Measurements from ENCODE around the gene MORC2. TPM values are rescaled to one million over a fixed set of nuclear protein-coding genes. Genes with fewer than 3 reads are reported as not detected.

Gene MORC2
- total and polyA plus RNA-seq, 2 of the 13 experiments (the other 11 are each of a cell fraction or from before 2014, with no cell fraction given): 11.9 to 18.3 TPM

- no peak overlapping the region for H3K4me3 ChIP-seq (replicated peaks in 1 of 3; ENCODE audit: insufficient read depth in 1 of 3, low read depth in 2 of 3, low read length in 3 of 3)
- intact Hi-C loops (cut with micrococcal nuclease; ENCODE audit: unreplicated experiment): no loop called here
- H3K4me2 ChIP-seq (ENCODE audit: low read depth, low read length): no peak overlapping the region
- H3K27me3 ChIP-seq (ENCODE audit: control insufficient read depth in 1 of 2, insufficient read depth in 2 of 2, low read length in 2 of 2): no peaks in the 10 kb centered on the region
- ChIA-PET POLR2A (no interaction called here), CTCF (ENCODE audit: low intra/inter-chr PET ratio, low total read pairs) (no interaction called here)
- no peaks in the 10 kb centered on the region for H3K9me3 ChIP-seq (ENCODE audit: low read length)
- H2AFZ ChIP-seq (ENCODE audit: low read length): no peak overlapping the region
- no peaks in the 10 kb centered on the region; the same call in 1 of the 2 replicates for H4K20me1 ChIP-seq (ENCODE audit: insufficient read depth, low read length)
- in situ Hi-C loops (cut with HindIII; ENCODE audit: extremely low pct_ligation_motif_present, low pct_unique_long_range_greater_than_20kb): no loop called here
- ATAC-seq: no peak
- no peak for DNase-seq (ENCODE audit: low spot score)
- no peak overlapping the region for H3K27ac ChIP-seq (ENCODE audit: extremely low read length, insufficient read depth, low read length)
- peaks cover 44 to 84% of the 10 kb centered on the region in 2 experiments for H3K36me3 ChIP-seq (replicated peaks in 1 of 2; ENCODE audit: control insufficient read depth in 1 of 2, insufficient read depth in 2 of 2, low read length in 2 of 2)
- no TSS peak for BruUV-seq (replicated peaks)
- 100% methylated on average over 6 of the region's 6 CpGs for whole genome bisulfite sequencing (ENCODE audit: low lambda C conversion rate)
- H3K4me1 ChIP-seq (ENCODE audit: insufficient read depth, low read length): no peaks in the 10 kb centered on the region
- H3K9ac ChIP-seq (ENCODE audit: insufficient read depth, low read depth, low read length): no peak overlapping the region
- no peaks in the 10 kb centered on the region for H3K79me2 ChIP-seq (ENCODE audit: insufficient read depth, low read length)
- no peak for FAIRE-seq
- TF ChIP-seq GRHL1 (CRISPR knock-in tag; conservative IDR thresholded peaks at IDR 0.05) (no peak), ZNF446 (CRISPR knock-in tag; IDR thresholded peaks at IDR 0.05) (no peak), PAXIP1 (CRISPR knock-in tag; conservative IDR thresholded peaks at IDR 0.05) (no peak), FOXA1 (IDR thresholded peaks at IDR 0.05) (no peak), FOXA1 (CRISPR knock-in tag; IDR thresholded peaks at IDR 0.05) (no peak), FIP1L1 (IDR thresholded peaks at IDR 0.05; ENCODE audit: borderline replicate concordance, insufficient read depth, low read depth, low read length) (no peak), ZNF777 (CRISPR knock-in tag; IDR thresholded peaks at IDR 0.05) (no peak), TEAD2 (CRISPR knock-in tag; IDR thresholded peaks at IDR 0.05) (no peak), ZNF12 (CRISPR knock-in tag; IDR thresholded peaks at IDR 0.05) (no peak), FOXA3 (CRISPR knock-in tag; IDR thresholded peaks at IDR 0.05) (no peak)
- TF ChIP-seq, protein P1, sequence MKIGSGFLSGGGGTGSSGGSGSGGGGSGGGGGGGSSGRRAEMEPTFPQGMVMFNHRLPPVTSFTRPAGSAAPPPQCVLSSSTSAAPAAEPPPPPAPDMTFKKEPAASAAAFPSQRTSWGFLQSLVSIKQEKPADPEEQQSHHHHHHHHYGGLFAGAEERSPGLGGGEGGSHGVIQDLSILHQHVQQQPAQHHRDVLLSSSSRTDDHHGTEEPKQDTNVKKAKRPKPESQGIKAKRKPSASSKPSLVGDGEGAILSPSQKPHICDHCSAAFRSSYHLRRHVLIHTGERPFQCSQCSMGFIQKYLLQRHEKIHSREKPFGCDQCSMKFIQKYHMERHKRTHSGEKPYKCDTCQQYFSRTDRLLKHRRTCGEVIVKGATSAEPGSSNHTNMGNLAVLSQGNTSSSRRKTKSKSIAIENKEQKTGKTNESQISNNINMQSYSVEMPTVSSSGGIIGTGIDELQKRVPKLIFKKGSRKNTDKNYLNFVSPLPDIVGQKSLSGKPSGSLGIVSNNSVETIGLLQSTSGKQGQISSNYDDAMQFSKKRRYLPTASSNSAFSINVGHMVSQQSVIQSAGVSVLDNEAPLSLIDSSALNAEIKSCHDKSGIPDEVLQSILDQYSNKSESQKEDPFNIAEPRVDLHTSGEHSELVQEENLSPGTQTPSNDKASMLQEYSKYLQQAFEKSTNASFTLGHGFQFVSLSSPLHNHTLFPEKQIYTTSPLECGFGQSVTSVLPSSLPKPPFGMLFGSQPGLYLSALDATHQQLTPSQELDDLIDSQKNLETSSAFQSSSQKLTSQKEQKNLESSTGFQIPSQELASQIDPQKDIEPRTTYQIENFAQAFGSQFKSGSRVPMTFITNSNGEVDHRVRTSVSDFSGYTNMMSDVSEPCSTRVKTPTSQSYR (CRISPR knock-in tag; IDR thresholded peaks at IDR 0.05; ENCODE audit: borderline replicate concordance): no peak
- TF ChIP-seq, protein P2, sequence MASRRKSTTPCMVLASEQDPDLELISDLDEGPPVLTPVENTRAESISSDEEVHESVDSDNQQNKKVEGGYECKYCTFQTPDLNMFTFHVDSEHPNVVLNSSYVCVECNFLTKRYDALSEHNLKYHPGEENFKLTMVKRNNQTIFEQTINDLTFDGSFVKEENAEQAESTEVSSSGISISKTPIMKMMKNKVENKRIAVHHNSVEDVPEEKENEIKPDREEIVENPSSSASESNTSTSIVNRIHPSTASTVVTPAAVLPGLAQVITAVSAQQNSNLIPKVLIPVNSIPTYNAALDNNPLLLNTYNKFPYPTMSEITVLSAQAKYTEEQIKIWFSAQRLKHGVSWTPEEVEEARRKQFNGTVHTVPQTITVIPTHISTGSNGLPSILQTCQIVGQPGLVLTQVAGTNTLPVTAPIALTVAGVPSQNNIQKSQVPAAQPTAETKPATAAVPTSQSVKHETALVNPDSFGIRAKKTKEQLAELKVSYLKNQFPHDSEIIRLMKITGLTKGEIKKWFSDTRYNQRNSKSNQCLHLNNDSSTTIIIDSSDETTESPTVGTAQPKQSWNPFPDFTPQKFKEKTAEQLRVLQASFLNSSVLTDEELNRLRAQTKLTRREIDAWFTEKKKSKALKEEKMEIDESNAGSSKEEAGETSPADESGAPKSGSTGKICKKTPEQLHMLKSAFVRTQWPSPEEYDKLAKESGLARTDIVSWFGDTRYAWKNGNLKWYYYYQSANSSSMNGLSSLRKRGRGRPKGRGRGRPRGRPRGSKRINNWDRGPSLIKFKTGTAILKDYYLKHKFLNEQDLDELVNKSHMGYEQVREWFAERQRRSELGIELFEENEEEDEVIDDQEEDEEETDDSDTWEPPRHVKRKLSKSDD (CRISPR knock-in tag; IDR thresholded peaks at IDR 0.05; ENCODE audit: low read depth): no peak
- TF ChIP-seq, protein P3, sequence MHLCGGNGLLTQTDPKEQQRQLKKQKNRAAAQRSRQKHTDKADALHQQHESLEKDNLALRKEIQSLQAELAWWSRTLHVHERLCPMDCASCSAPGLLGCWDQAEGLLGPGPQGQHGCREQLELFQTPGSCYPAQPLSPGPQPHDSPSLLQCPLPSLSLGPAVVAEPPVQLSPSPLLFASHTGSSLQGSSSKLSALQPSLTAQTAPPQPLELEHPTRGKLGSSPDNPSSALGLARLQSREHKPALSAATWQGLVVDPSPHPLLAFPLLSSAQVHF (CRISPR knock-in tag; IDR thresholded peaks at IDR 0.05): no peak
These were observed 40.2 kb downstream of the MORC2 start for GRCh38 chr22:30928401-30928800.

Measured in HepG2 (cell line).